Calu3 (cell line): ENCODE measurements around the gene COL21A1. TPM values are rescaled to one million over a fixed set of nuclear protein-coding genes. Genes with fewer than 3 reads are reported as not detected.

Experiments
- BruUV-seq: library from RNA; stranded (reverse); fragments of 400-500 nt; replicated peaks from 2 replicates; lab custom pipeline; 2021; lab: Mats Ljungman, UMichigan
- CTCF ChIA-PET: fragments of 300-600 bp; sonication (Branson Sonifier 250); formaldehyde crosslinking; loops from one replicate; lab custom pipeline; 2022; ENCODE audit warnings: antibody characterized with exemption; lab: Charles Lee
- DNase-seq: peaks from one replicate; pipeline ENCODE4 v3.0.0; 2022
- H3K27ac Mint-ChIP-seq: one replicate; pipeline ENCODE4 v1.8.0; 2022; ENCODE audit warnings: mixed read lengths; ENCODE audit not compliant: unreplicated experiment
- H3K27me3 Mint-ChIP-seq: one replicate; pipeline ENCODE4 v1.8.0; 2022; ENCODE audit warnings: mixed read lengths; ENCODE audit not compliant: unreplicated experiment
- H3K36me3 Mint-ChIP-seq: one replicate; pipeline ENCODE4 v1.8.0; 2022; ENCODE audit warnings: mild to moderate bottlenecking, moderate library complexity, mixed read lengths; ENCODE audit not compliant: insufficient read depth, unreplicated experiment
- H3K4me1 Mint-ChIP-seq: one replicate; pipeline ENCODE4 v1.8.0; 2022; ENCODE audit warnings: mild to moderate bottlenecking, low read depth, mixed read lengths; ENCODE audit not compliant: unreplicated experiment
- H3K4me3 Mint-ChIP-seq: one replicate; pipeline ENCODE4 v1.8.0; 2022; ENCODE audit warnings: mild to moderate bottlenecking, low read depth, moderate library complexity, mixed read lengths; ENCODE audit not compliant: unreplicated experiment
- H3K9me3 Mint-ChIP-seq: one replicate; pipeline ENCODE4 v1.8.0; 2022; ENCODE audit warnings: low read depth, mixed read lengths; ENCODE audit not compliant: unreplicated experiment
- CTCF ChIP-seq: fragments of 200-600 bp; IDR thresholded peaks from one replicate; pipeline ENCODE4 v1.8.0; 2022; ENCODE audit warnings: antibody characterized with exemption; ENCODE audit not compliant: unreplicated experiment
- intact Hi-C: fragments of 100-400 bp; cut with micrococcal nuclease; formaldehyde crosslinking; loops from one replicate; pipeline ENCODE4 v1.10.0; 2022; ENCODE audit not compliant: unreplicated experiment
- total RNA-seq: library from RNA; stranded (reverse); gene quantifications from 2 replicates; pipeline ENCODE4 v1.2.3, GENCODE V29; 2022

The COL21A1 gene
- total RNA-seq, 1 experiment from 2014 or later = 1.8 TPM

GRCh38 chr6:56155634-56156141, 91.7 kb downstream of the COL21A1 start:
- BruUV-seq = no TSS peak
- no peak for DNase-seq
- Mint-ChIP-seq H3K4me1 (peaks cover 11% of the 10 kb centered on the region), H3K4me3 (no peak overlapping the region), H3K27ac (peak overlapping the region; percentile 86), H3K36me3 (no peaks in the 10 kb centered on the region), H3K9me3 (peaks cover 13% of the 10 kb centered on the region), H3K27me3 (no peaks in the 10 kb centered on the region)
- intact Hi-C loops = loop anchor here (5.0 kb wide), 1 partner anchor 122 kb away; no protein-coding TSS in a partner anchor
- no peak for TF ChIP-seq CTCF
- CTCF ChIA-PET = interaction anchor here (1.6 kb wide), 1 partner anchor 8 kb away, joined by 5 read pairs; no protein-coding TSS in a partner anchor

- Mint-ChIP-seq H3K27ac (no peak overlapping the region), H3K4me1 (peaks cover 11% of the 10 kb centered on the region), H3K36me3 (no peaks in the 10 kb centered on the region), H3K9me3 (peaks cover 13% of the 10 kb centered on the region), H3K27me3 (no peaks in the 10 kb centered on the region), H3K4me3 (no peak overlapping the region)
- no TSS peak for BruUV-seq
- TF ChIP-seq CTCF = no peak
- CTCF ChIA-PET = no interaction called here
- intact Hi-C loops = no loop called here
- DNase-seq = no peak
These were observed 93.3 kb downstream of the COL21A1 start for GRCh38 chr6:56154076-56154475.

- Mint-ChIP-seq H3K27me3 (no peaks in the 10 kb centered on the region), H3K36me3 (no peaks in the 10 kb centered on the region), H3K4me1 (peaks cover 11% of the 10 kb centered on the region), H3K4me3 (no peak overlapping the region), H3K27ac (no peak overlapping the region), H3K9me3 (peaks cover 13% of the 10 kb centered on the region)
- intact Hi-C loops = no loop called here
- no peak for TF ChIP-seq CTCF
- no peak for DNase-seq
- BruUV-seq = no TSS peak
- CTCF ChIA-PET = interaction anchor here (0.7 kb wide), 1 partner anchor 107 kb away, joined by 4 read pairs; no protein-coding TSS in a partner anchor
These were observed 94.8 kb downstream of the COL21A1 start for GRCh38 chr6:56152611-56153010.

GRCh38 chr6:56151609-56152224, 95.7 kb downstream of the COL21A1 start:
- BruUV-seq = no TSS peak
- Mint-ChIP-seq H3K27me3 (no peaks in the 10 kb centered on the region), H3K27ac (no peak overlapping the region), H3K4me1 (peaks cover 8% of the 10 kb centered on the region), H3K36me3 (no peaks in the 10 kb centered on the region), H3K4me3 (no peak overlapping the region), H3K9me3 (peaks cover 13% of the 10 kb centered on the region)
- DNase-seq = no peak
- CTCF ChIA-PET = no interaction called here
- intact Hi-C loops = no loop called here
- TF ChIP-seq CTCF = no peak
